GM23338 (cell line): Measurements from ENCODE around the gene PCSK2. TPM values are rescaled to one million over a fixed set of nuclear protein-coding genes. Genes with fewer than 3 reads are reported as not detected.

Experiments used
- ATAC-seq: fragments of 200-7000 bp; cut with Tn5 transposase; 3 replicates; pipeline ENCODE4 v1.9.1; 2020
- DNase-seq: peaks from one replicate; pipeline ENCODE4 v3.0.0-alpha.2; 2015; ENCODE audit warnings: low spot score
- H2AFZ ChIP-seq: fragments of 200-600 bp; sonication (generic); 2 replicates; pipeline ENCODE4 v1.8.0; 2016; ENCODE audit warnings: antibody characterized with exemption, mild to moderate bottlenecking, moderate library complexity
- H3F3A ChIP-seq: fragments of 200-600 bp; sonication (generic); replicated peaks from 2 replicates; pipeline ENCODE4 v1.8.0; 2017; ENCODE audit warnings: antibody characterized with exemption, mixed run types, low read depth
- H3K27ac ChIP-seq: fragments of 200-600 bp; sonication (generic); 2 replicates; pipeline ENCODE4 v1.6.1; 2016; ENCODE audit warnings: low read depth
- H3K27me3 ChIP-seq: fragments of 200-600 bp; sonication (generic); 2 replicates; pipeline ENCODE4 v1.8.0; 2016; ENCODE audit warnings: mild to moderate bottlenecking, mixed run types, moderate library complexity; ENCODE audit not compliant: insufficient read depth
- H3K36me3 ChIP-seq: fragments of 200-600 bp; sonication (generic); 2 replicates; pipeline ENCODE4 v1.8.0; 2016; ENCODE audit warnings: mild to moderate bottlenecking; ENCODE audit not compliant: insufficient read depth
- H3K4me1 ChIP-seq: fragments of 200-600 bp; sonication (generic); 2 replicates; pipeline ENCODE4 v1.8.0; 2016; ENCODE audit warnings: mild to moderate bottlenecking, moderate library complexity; ENCODE audit not compliant: insufficient read depth
- H3K4me2 ChIP-seq: fragments of 200-600 bp; sonication (generic); 2 replicates; pipeline ENCODE4 v1.7.1; 2017; ENCODE audit warnings: mixed run types
- H3K4me3 ChIP-seq: fragments of 200-600 bp; sonication (generic); 2 replicates; pipeline ENCODE4 v1.6.1; 2016; ENCODE audit warnings: mixed run types
- H3K79me2 ChIP-seq: fragments of 200-600 bp; sonication (generic); replicated peaks from 2 replicates; pipeline ENCODE4 v1.8.0; 2017; ENCODE audit warnings: mild to moderate bottlenecking; ENCODE audit not compliant: insufficient read depth
- H3K9me2 ChIP-seq: fragments of 200-600 bp; sonication (generic); 2 replicates; pipeline ENCODE4 v1.8.0; 2017; ENCODE audit not compliant: insufficient read depth
- H4K20me1 ChIP-seq: fragments of 200-600 bp; sonication (generic); replicated peaks from 2 replicates; pipeline ENCODE4 v1.8.0; 2017; ENCODE audit warnings: mild to moderate bottlenecking; ENCODE audit not compliant: insufficient read depth
- H3K27ac Mint-ChIP-seq: 2 replicates; pipeline ENCODE4 v1.8.0; 2020; ENCODE audit warnings: inconsistent platforms, mild to moderate bottlenecking, moderate library complexity, mixed read lengths
- H3K27me3 Mint-ChIP-seq: 3 replicates; pipeline ENCODE4 v1.8.0; 2022; ENCODE audit warnings: low read depth, mild to moderate bottlenecking, moderate library complexity, mixed read lengths, inconsistent platforms; ENCODE audit not compliant: insufficient read depth, poor library complexity
- H3K36me3 Mint-ChIP-seq: 3 replicates; pipeline ENCODE4 v1.8.0; 2021; ENCODE audit warnings: low read depth, mild to moderate bottlenecking, inconsistent platforms, moderate library complexity, mixed read lengths
- H3K4me1 Mint-ChIP-seq: 3 replicates; pipeline ENCODE4 v1.8.0; 2020; ENCODE audit warnings: mild to moderate bottlenecking, inconsistent platforms, mixed read lengths
- H3K4me3 Mint-ChIP-seq: 3 replicates; pipeline ENCODE4 v1.8.0; 2021; ENCODE audit warnings: moderate library complexity, mild to moderate bottlenecking, inconsistent platforms, mixed read lengths
- H3K9me3 Mint-ChIP-seq: 3 replicates; pipeline ENCODE4 v1.8.0; 2020; ENCODE audit warnings: moderate library complexity, mild to moderate bottlenecking, inconsistent platforms, mixed read lengths
- CREB1 ChIP-seq: fragments of 250-450 bp; sonication (Bioruptor Pico); IDR thresholded peaks from 2 replicates; pipeline ENCODE4 v1.5.0; 2020; ENCODE audit warnings: low read depth, mild to moderate bottlenecking, moderate library complexity
- EZH2 ChIP-seq: fragments of 200-600 bp; sonication (generic); IDR thresholded peaks from one replicate; pipeline ENCODE4 v1.8.0; 2017; ENCODE audit warnings: antibody characterized with exemption, mild to moderate bottlenecking, low read depth; ENCODE audit not compliant: unreplicated experiment
- EZH2phosphoT487 ChIP-seq: fragments of 200-600 bp; sonication (generic); IDR thresholded peaks from one replicate; pipeline ENCODE4 v1.8.1; 2018; ENCODE audit warnings: antibody characterized with exemption; ENCODE audit not compliant: unreplicated experiment
- JUNB ChIP-seq: IDR thresholded peaks from one replicate; pipeline ENCODE4 v1.6.1; 2016; ENCODE audit warnings: antibody characterized with exemption; ENCODE audit not compliant: unreplicated experiment
- NANOG ChIP-seq: IDR thresholded peaks from 2 replicates; pipeline ENCODE4 v1.6.1; 2016; ENCODE audit warnings: antibody characterized with exemption, borderline replicate concordance
- POLR2AphosphoS5 ChIP-seq: IDR thresholded peaks from 2 replicates; pipeline ENCODE4 v1.6.1; 2016; ENCODE audit warnings: antibody characterized with exemption, low read depth
- STAT1 ChIP-seq: IDR thresholded peaks from one replicate; pipeline ENCODE4 v1.6.1; 2016; ENCODE audit warnings: antibody characterized with exemption; ENCODE audit not compliant: unreplicated experiment
- ZNF114 ChIP-seq: fragments of 250-450 bp; sonication (Bioruptor Pico); IDR thresholded peaks from 2 replicates; pipeline ENCODE4 v1.5.0; 2020; ENCODE audit warnings: mild to moderate bottlenecking, moderate library complexity
- ZNF331 ChIP-seq: fragments of 250-450 bp; sonication (Bioruptor Pico); IDR thresholded peaks from 2 replicates; pipeline ENCODE4 v1.5.0; 2020; ENCODE audit warnings: low read depth, mild to moderate bottlenecking, moderate library complexity
- polyA plus RNA-seq: library from polyadenylated mRNA; unstranded; fragments of >200 nt; fragmentation: Nextera tagmentation; extraction: Ambion mirVana; gene quantifications from 2 replicates; pipeline ENCODE4 v1.2.1, GENCODE V29; 2016
- total RNA-seq: library from RNA; depleted of rRNA; stranded (reverse); fragments of >200 nt; shearing (Covaris generic); gene quantifications from 2 replicates; pipeline ENCODE4 v1.2.3, GENCODE V29; 2014
- TF ChIP-seq, protein P1 (sequence below), 2 experiments: fragments of 200-600 bp in 1 of 2; sonication (generic) in 1 of 2; conservative IDR thresholded peaks; 2 replicates each; pipeline versions ENCODE4 v1.5.1 to v1.6.1; 2016 to 2017; ENCODE audit warnings: antibody characterized with exemption in 2 of 2, low read depth in 2 of 2, mild to moderate bottlenecking in 2 of 2, moderate library complexity in 1 of 2
- TF ChIP-seq, protein P2 (sequence below): IDR thresholded peaks from one replicate; pipeline ENCODE4 v1.6.1; 2018; ENCODE audit warnings: antibody characterized with exemption; ENCODE audit not compliant: unreplicated experiment
- TF ChIP-seq, protein P3 (sequence below): IDR thresholded peaks from 2 replicates; pipeline ENCODE4 v1.6.1; 2016; ENCODE audit warnings: antibody characterized with exemption

PCSK2 gene
- total and polyA plus RNA-seq, 2 experiments from 2014 or later = 0.37 to 1.1 TPM

DNA sequence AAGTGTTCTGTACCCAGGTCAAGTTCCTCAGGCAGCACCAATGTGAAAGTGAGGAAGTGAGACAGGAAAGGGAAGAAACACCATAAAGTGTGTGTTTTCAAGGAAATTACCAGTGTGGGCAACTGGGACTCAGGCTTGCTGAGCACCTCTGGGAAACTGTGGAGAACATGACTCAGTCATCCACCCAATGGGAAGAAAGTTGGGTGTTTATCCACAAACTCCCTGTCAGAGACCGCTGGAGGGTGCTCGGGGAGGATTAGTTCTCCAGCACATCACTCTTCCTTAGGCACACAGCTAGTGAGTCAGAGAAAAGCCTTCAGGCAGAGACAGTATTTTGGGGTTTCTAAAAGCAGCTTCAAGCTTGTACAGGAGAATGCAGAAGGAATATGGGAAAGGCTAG, 93.6 kb downstream of the PCSK2 start (continued):
- TF ChIP-seq ZNF331 = no peak
- TF ChIP-seq NANOG = no peak
- TF ChIP-seq, protein P1, sequence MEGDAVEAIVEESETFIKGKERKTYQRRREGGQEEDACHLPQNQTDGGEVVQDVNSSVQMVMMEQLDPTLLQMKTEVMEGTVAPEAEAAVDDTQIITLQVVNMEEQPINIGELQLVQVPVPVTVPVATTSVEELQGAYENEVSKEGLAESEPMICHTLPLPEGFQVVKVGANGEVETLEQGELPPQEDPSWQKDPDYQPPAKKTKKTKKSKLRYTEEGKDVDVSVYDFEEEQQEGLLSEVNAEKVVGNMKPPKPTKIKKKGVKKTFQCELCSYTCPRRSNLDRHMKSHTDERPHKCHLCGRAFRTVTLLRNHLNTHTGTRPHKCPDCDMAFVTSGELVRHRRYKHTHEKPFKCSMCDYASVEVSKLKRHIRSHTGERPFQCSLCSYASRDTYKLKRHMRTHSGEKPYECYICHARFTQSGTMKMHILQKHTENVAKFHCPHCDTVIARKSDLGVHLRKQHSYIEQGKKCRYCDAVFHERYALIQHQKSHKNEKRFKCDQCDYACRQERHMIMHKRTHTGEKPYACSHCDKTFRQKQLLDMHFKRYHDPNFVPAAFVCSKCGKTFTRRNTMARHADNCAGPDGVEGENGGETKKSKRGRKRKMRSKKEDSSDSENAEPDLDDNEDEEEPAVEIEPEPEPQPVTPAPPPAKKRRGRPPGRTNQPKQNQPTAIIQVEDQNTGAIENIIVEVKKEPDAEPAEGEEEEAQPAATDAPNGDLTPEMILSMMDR (conservative IDR thresholded peaks at IDR 0.05; ENCODE audit: low read depth in 2 of 2) = no peak
- TF ChIP-seq, protein P2, sequence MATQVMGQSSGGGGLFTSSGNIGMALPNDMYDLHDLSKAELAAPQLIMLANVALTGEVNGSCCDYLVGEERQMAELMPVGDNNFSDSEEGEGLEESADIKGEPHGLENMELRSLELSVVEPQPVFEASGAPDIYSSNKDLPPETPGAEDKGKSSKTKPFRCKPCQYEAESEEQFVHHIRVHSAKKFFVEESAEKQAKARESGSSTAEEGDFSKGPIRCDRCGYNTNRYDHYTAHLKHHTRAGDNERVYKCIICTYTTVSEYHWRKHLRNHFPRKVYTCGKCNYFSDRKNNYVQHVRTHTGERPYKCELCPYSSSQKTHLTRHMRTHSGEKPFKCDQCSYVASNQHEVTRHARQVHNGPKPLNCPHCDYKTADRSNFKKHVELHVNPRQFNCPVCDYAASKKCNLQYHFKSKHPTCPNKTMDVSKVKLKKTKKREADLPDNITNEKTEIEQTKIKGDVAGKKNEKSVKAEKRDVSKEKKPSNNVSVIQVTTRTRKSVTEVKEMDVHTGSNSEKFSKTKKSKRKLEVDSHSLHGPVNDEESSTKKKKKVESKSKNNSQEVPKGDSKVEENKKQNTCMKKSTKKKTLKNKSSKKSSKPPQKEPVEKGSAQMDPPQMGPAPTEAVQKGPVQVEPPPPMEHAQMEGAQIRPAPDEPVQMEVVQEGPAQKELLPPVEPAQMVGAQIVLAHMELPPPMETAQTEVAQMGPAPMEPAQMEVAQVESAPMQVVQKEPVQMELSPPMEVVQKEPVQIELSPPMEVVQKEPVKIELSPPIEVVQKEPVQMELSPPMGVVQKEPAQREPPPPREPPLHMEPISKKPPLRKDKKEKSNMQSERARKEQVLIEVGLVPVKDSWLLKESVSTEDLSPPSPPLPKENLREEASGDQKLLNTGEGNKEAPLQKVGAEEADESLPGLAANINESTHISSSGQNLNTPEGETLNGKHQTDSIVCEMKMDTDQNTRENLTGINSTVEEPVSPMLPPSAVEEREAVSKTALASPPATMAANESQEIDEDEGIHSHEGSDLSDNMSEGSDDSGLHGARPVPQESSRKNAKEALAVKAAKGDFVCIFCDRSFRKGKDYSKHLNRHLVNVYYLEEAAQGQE = no peak
- TF ChIP-seq JUNB = no peak
- TF ChIP-seq STAT1 = no peak
- TF ChIP-seq EZH2 = no peak
- TF ChIP-seq, protein P3, sequence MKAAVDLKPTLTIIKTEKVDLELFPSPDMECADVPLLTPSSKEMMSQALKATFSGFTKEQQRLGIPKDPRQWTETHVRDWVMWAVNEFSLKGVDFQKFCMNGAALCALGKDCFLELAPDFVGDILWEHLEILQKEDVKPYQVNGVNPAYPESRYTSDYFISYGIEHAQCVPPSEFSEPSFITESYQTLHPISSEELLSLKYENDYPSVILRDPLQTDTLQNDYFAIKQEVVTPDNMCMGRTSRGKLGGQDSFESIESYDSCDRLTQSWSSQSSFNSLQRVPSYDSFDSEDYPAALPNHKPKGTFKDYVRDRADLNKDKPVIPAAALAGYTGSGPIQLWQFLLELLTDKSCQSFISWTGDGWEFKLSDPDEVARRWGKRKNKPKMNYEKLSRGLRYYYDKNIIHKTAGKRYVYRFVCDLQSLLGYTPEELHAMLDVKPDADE = no peak
- no peak for TF ChIP-seq CREB1 (CRISPR knock-in tag)

DNA sequence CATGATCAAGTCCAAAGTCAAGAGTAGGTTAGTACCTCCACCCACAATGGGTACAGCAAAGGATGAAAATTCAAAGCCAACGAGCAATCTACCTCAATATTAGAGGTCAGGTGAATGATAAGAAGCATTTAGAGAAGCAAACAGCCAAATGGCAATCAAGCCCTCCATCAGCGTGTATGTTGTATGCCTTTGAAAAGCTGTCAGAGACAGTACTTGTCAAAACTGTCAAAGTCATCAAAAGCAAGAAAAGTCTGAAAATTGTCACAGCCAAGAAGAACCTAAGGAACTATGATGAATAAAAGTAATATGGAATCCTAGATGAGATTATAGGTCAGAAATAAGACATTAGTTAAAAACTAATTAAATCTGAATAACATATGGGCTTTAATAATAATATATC, 99.3 kb downstream of the PCSK2 start:
- no peak overlapping the region for H3K4me3 Mint-ChIP-seq
- ATAC-seq = no peak
- no peak overlapping the region for H3K4me2 ChIP-seq
- H3K4me1 Mint-ChIP-seq = peaks cover 2% of the 10 kb centered on the region; the same call in 2 of the 3 replicates
- TF ChIP-seq NANOG (no peak), EZH2phosphoT487 (no peak), CREB1 (CRISPR knock-in tag) (no peak), ZNF114 (no peak), POLR2AphosphoS5 (no peak), ZNF331 (no peak), JUNB (no peak), STAT1 (no peak)
- TF ChIP-seq, protein P2 = no peak
- TF ChIP-seq, protein P1 (conservative IDR thresholded peaks at IDR 0.05; ENCODE audit: low read depth in 2 of 2) = no peak
- H3K36me3 Mint-ChIP-seq = no peaks in the 10 kb centered on the region
- H3K9me2 ChIP-seq = peaks cover 10% of the 10 kb centered on the region
- no peaks in the 10 kb centered on the region for H3F3A ChIP-seq
- H3K4me1 ChIP-seq = no peaks in the 10 kb centered on the region
- no peak overlapping the region for H3K27ac Mint-ChIP-seq
- H3K27ac ChIP-seq = no peak overlapping the region
- no peaks in the 10 kb centered on the region for H3K36me3 ChIP-seq
- H2AFZ ChIP-seq = no peak overlapping the region
- no peak overlapping the region for H3K4me3 ChIP-seq
- H3K27me3 ChIP-seq = no peaks in the 10 kb centered on the region
- no peaks in the 10 kb centered on the region for H3K79me2 ChIP-seq
- H4K20me1 ChIP-seq = no peaks in the 10 kb centered on the region
- H3K27me3 Mint-ChIP-seq = peaks cover 2% of the 10 kb centered on the region
- no peak for DNase-seq
- H3K9me3 Mint-ChIP-seq = no peaks in the 10 kb centered on the region
